ENCODE results near the gene ENDOG. TPM values are rescaled to one million over a fixed set of nuclear protein-coding genes. Genes with fewer than 3 reads are reported as not detected.

ENDOG gene
- 15.5 to 33.2 TPM (median 32.3 TPM) in 5 replicates for total RNA-seq (2022; extraction: Qiagen RNA extraction)

DNA sequence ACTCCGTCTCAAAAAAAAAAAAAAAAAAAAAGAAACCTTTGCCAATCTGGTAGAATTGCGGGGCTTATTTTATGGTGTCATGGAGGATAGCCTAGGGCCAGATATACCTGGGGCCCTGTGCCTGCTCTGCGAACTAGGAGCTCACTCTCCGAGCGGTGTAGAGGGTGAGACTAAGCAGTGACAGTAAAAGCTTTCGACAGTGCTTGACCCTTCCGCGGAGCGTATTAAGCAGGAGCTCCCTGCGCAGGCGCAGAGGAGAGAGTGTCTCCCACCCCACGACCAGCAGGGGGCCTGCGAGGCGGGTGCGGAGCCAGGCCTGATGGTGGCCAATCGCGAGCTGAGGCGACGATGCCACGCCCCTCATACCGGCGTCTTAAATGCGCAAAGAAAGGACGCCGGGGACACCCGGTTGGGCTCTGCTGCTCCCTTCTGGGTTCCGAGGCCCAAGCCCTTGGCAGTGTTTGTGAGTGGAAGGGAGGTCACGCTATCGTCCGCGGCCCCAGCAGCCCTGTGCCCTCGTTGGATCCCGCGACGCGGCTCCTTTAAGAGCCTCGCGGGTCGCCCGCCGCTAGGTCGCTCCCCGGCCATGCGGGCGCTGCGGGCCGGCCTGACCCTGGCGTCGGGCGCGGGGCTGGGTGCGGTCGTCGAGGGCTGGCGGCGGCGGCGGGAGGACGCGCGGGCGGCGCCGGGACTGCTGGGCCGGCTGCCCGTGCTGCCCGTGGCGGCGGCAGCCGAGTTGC is at the start of gene ENDOG:
ENDOG (plus strand) TSS at position 402 of the 740 bp plus-strand sequence; CDS start at position 587, 185 bp downstream.

DNA sequence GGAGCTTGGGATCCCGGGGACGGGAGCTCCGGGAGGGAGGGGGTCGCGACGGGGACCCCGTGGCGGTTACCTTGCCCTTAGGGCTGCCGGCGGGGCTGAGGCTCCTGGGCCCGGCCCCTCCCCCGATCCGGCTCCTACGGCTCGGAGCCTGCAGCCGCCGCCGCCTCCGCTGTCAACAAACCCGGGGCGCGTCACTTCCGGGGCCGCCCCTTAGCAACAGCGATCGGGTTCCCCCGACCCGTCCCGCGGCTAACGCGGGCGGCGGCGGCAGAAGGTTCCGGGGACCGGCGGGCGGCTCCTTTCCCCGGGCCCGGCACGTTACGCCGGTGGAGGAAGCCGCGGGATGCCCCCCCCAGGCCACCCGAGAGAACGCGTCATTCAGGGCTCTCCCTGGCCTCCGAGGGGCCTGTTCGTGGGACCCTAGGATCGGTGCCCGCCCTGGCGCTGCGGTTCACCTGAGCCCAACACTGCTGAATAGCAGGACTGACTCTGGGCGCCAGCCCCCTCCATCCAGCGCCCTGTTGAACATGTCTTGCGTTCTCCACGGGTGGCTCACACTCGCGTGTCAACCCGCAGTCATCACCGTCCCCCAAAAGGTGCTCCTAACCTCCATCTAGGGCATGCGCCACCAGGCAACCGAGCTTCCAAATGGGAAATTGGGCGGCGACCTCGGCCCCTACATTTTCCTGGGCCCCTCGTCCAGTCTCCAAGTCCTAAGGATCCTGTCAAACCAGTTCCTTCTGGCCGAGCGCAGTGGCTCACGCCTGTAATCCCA is 46.4 kb upstream of the ENDOG start, which contains the start of gene ZER1:
ZER1 (minus strand) TSS at position 183 of the 775 bp plus-strand sequence. CDS start 16,362 bp downstream, outside the sequence.

DNA sequence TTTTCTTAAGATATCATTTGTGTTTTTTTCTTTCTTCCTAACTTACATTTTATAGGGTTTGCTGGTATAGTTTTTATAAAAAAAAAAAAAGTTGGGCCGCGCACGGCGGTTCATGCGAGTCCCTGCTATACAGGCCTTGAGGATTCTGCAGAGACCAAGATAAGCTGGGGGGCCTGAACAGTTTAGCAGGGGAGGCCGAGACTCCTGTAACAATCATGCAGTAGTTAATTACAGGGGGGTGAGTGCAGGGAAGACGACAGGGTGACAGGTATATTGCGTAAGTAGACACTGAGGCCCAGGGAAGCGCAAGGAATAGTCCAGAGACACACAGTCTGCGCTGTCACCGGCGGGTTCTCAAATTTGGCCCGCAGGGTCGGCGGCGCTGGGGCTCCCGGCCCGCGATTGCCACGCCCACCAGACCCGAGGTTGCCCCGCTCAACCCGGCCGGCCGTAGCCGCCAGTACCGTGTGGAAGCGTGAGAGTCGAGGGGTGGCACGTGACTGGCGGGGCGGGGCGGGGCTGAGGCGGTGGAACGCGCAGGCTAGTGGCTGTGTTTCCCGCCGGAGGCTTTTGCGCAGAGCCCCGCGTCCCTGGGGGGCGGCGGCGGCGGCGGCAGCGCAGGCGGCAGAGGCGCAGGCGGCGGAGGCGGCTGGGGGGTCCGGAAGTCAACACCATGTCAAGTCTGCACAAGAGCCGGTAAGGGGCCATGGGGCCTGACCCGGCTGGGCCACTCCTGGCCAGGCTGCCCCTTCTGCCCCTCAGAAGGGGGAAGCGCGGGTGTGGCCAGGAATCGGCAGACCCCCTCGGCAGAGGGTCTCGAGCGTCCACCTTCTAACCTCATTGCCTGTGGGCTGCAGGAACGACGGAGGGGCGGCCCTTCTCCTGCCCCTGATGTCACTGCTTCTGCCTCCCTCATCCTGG is 31.4 kb upstream of the ENDOG start, which contains the start of gene TBC1D13:
TBC1D13 (plus strand) TSS at position 573 of the 921 bp plus-strand sequence; CDS start at position 674, 101 bp downstream.

DNA sequence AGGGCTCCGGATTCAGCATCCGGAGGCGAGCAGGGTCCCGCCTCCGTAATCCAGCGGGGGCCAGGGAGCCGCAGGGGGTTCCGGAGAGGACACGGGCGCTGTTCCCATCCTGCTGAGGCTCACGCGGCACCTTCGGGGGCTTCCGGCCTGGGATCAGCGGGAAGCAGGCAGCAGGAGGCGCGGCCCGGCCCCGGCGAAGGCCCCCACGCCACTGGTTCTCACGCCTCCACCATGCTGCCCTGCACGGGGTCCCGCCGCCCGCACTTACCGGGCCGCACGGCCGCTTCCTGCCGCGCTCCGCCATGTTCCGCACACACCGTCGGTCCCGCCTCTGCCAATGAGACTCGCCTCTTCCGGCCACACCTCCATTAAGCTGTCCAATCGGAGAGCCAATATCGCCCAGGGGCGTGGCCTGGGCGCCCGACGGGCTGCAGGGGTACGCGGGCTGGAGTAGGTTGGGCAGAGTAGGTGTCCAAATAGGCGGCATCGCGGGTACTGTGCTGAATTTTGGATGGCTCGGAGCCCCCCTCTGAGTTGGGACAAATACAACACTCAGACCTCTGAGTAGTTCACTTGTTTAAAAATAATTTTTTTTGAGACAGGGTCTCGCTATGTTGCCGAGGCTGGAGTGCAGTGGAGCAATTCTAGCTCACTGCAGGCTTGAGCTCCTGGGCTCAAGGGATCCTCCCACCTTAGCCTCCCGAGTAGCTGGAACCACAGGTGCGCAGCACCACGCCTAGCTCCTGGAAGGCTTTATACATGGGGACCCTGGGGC is 11.4 kb downstream of the ENDOG start, which contains the start of gene SPOUT1:
SPOUT1 (minus strand) TSS at position 318 of the 775 bp plus-strand sequence; CDS start at position 304, 14 bp downstream.

Other genes starting within 250 kb of the ENDOG start
- gene DYNC2I2, start 161.7 kb upstream of the ENDOG start, total RNA-seq (2022; extraction: Qiagen RNA extraction) = 97.2 to 146 TPM (median 137 TPM) in 5 replicates
- gene SET, start 129.3 kb upstream of the ENDOG start, total RNA-seq (2022; extraction: Qiagen RNA extraction) = 387 to 482 TPM (median 413 TPM) in 5 replicates
- 12.2 to 17.5 TPM (median 17.0 TPM) in 5 replicates for gene PKN3, start 116.0 kb upstream of the ENDOG start, total RNA-seq (2022; extraction: Qiagen RNA extraction)
- 60.7 to 93.3 TPM (median 90.8 TPM) in 5 replicates for gene ZDHHC12, start 94.4 kb upstream of the ENDOG start, total RNA-seq (2022; extraction: Qiagen RNA extraction)
- 12.6 to 16.9 TPM (median 15.4 TPM) in 5 replicates for gene ZER1, start 46.6 kb upstream of the ENDOG start, total RNA-seq (2022; extraction: Qiagen RNA extraction)
- 19.9 to 20.9 TPM (median 20.6 TPM) in 5 replicates for gene TBC1D13, start 31.2 kb upstream of the ENDOG start, total RNA-seq (2022; extraction: Qiagen RNA extraction)
- gene SPOUT1, start 11.3 kb downstream of the ENDOG start, total RNA-seq (2022; extraction: Qiagen RNA extraction) = 19.4 to 50.5 TPM (median 41.9 TPM) in 5 replicates
- gene KYAT1, start 63.5 kb downstream of the ENDOG start, total RNA-seq (2022; extraction: Qiagen RNA extraction) = 9.9 to 14.3 TPM (median 10.9 TPM) in 5 replicates
- 79.5 to 107 TPM (median 98.7 TPM) in 5 replicates for gene LRRC8A, start 63.6 kb downstream of the ENDOG start, total RNA-seq (2022; extraction: Qiagen RNA extraction)
- 0.19 to 0.28 TPM (median 0.23 TPM) in 3 of 5 replicates, not detected in the others for gene PHYHD1, start 102.5 kb downstream of the ENDOG start, total RNA-seq (2022; extraction: Qiagen RNA extraction)
- gene DOLK, start 129.1 kb downstream of the ENDOG start, total RNA-seq (2022; extraction: Qiagen RNA extraction) = 32.4 to 39.8 TPM (median 37.3 TPM) in 5 replicates
- 32.9 to 42.5 TPM (median 39.5 TPM) in 5 replicates for gene NUP188, start 129.2 kb downstream of the ENDOG start, total RNA-seq (2022; extraction: Qiagen RNA extraction)
- gene SH3GLB2, start 209.8 kb downstream of the ENDOG start, total RNA-seq (2022; extraction: Qiagen RNA extraction) = 34.1 to 52.7 TPM (median 51.3 TPM) in 5 replicates
- gene MIGA2, start 218.1 kb downstream of the ENDOG start, total RNA-seq (2022; extraction: Qiagen RNA extraction) = 10.5 to 15.3 TPM (median 14.3 TPM) in 5 replicates